ENCODE data around the gene RPL32. TPM values are rescaled to one million over a fixed set of nuclear protein-coding genes. Genes with fewer than 3 reads are reported as not detected.
"Not testable (repeated sequence)": the region's sequence is repeated elsewhere in the genome, so short reads cannot be mapped to it uniquely, and the experiment has no call there.

The RPL32 gene
- total RNA-seq, 1 donor: 1,353 TPM

DNA sequence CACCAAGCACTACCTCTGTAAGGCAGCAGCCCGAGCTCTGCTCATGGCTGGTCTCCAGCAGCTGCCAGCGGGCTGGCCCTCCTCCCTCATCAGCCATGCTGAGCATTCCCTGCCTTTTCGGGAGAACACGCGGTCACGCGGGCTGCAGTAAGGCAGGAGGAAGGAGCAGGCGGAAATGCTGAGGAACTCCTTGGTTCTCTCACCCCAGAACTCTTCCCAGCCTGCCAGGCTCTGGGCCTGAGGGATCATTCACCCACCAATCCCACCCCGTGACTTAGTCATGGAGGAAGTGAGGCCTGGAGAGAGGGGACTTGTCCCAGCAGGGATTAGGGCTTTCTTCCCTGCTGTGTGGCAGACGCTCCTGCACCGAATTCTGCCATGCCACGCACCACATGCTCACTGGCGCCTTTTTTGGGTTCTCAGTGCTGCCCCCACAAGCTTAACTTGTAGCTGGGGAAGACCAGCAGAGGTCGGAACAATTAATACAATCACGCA lies 42.9 kb upstream of the RPL32 start:
- H3K4me3 ChIP-seq (ENCODE audit: low read depth, low read length): no peak overlapping the region
- DNase-seq (ENCODE audit: low read depth): peak; percentile 16
- no peak for TF ChIP-seq CTCF (IDR thresholded peaks at IDR 0.05; ENCODE audit: insufficient read depth, low read length)

GRCh38 chr3:12882336-12883310 lies 41.3 kb upstream of the RPL32 start:
- TF ChIP-seq CTCF (IDR thresholded peaks at IDR 0.05; ENCODE audit: insufficient read depth, low read length): no peak
- no peak overlapping the region for H3K4me3 ChIP-seq (ENCODE audit: low read depth, low read length)
- no peak for DNase-seq (ENCODE audit: low read depth)

DNA sequence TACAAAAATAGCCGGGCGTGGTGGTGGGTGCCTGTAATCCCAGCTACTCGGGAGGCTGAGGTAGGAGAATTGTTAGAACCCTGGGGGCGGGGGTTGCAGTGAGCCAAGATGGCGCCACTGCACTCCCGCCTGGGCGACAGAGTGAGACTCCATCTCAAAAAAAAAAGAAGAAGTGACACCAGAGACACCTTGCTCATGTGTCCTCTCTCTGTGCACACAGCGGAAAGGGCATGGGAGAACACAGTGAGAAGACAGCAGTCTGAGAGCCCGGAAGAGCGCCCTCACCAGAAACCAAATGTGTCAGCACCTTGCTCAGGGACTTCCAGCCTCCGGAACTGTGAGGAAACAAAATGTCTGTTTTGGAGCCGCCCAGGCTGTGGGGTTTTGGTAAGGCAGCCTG lies 40.5 kb upstream of the RPL32 start:
- not testable (repeated sequence) for H3K4me3 ChIP-seq (ENCODE audit: low read depth, low read length); DNase-seq (ENCODE audit: low read depth)

DNA sequence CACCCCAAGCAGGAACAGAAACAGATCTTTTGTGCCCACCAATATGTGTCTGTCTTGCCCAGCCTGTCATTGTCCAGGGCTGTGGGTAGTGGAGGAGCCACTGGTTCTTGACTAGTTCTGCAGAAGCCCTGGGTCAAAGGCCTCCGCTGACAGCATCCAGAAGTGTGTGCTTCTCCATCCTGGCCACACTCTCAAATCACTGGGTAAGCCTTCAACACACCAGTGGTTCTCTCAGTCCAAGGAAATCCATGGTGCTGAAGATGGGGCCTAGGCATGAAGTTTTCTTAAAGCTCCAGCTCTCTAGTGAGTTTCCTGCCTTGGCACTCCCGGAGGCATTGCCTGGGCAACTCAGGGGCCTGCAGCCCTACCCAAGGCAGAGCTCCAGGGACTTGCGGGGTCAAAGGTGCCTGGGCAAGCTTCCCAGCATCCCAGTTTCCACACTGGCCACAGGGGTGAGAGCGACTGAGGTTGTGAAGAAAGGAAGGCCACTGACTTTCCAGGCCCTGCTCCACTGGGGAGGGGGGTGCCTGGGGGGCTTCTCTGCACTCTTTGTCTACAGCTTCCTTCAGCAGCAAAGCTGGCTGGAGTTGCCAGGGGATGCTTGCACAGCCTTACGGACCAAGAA lies 37.9 kb upstream of the RPL32 start:
- TF ChIP-seq CTCF (IDR thresholded peaks at IDR 0.05; ENCODE audit: insufficient read depth, low read length): no peak
- no peak for DNase-seq (ENCODE audit: low read depth)
- H3K4me3 ChIP-seq (ENCODE audit: low read depth, low read length): no peak overlapping the region

DNA sequence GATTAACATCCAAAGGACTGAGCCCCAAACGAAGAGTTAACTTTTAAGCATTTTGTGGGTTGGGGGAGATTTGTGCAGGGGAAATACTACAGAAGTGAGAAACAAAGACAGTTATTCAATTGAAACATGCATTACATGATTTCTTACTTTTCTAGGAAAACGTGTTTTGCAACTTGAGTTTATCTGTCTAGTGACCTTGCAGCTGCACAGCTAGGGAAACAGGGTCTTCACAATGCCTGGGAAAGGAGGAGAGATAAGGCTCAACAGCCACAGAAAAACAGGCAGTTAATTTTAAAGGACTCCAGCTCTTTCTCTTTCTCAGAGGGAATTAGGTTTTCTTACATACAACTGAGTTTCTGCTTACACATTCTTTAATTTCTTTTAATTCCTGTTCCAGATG lies 37.4 kb upstream of the RPL32 start:
- DNase-seq (ENCODE audit: low read depth): not testable (repeated sequence)

DNA sequence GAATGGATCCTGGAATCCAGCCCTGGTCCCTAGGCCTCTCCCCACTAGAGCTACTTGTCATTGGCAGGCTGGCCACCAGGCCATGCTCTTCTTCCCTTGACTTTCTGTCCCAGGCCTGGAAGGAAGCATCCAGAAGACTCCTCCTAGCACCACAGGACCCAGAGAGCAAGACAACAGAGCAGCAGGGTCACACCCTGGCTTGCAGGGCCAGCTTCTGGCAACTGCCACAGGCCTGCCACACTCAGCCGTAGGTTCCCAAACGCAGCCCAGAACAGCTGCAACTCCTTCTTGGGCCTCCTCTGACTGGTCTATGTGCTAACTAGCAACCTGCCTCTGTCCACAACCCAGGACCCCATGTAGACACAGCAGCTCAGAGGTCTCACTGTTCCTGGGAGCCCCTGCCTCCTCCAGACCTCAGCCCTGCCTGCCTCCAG lies 36.8 kb upstream of the RPL32 start:
- no peak for TF ChIP-seq CTCF (IDR thresholded peaks at IDR 0.05; ENCODE audit: insufficient read depth, low read length)
- H3K4me3 ChIP-seq (ENCODE audit: low read depth, low read length): no peak overlapping the region
- DNase-seq (ENCODE audit: low read depth): no peak

More for the DNA sequence above, 37.4 kb upstream of the RPL32 start:
- H3K4me3 ChIP-seq (ENCODE audit: low read depth, low read length): not testable (repeated sequence)

DNA sequence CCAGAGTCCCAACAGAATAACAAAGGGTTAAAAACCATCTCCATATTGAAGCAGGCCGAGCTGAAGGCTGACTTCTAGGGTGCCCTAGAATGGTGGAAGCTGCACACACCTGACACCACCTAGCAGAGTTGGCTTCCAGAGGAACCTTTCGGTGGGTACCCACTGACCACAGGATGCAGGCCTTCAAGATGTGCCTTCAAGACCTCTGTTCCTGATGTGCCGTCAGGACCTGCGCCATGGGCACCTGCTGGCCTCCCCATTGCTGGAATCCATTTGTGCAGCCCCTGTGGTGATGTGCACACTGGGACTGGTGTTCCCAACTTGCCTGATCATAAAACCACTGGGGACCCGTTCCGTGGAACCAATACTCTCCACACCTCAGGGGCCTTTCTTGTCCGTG lies 35.7 kb upstream of the RPL32 start:
- TF ChIP-seq CTCF (IDR thresholded peaks at IDR 0.05; ENCODE audit: insufficient read depth, low read length): no peak

More for the DNA sequence above, 35.7 kb upstream of the RPL32 start:
- no peak overlapping the region for H3K4me3 ChIP-seq (ENCODE audit: low read depth, low read length)
- DNase-seq (ENCODE audit: low read depth): no peak
